Glutamatergic neuron (in vitro differentiated cells): ENCODE measurements around the gene SLC27A1. TPM values are rescaled to one million over a fixed set of nuclear protein-coding genes. Genes with fewer than 3 reads are reported as not detected.

ENCODE experiments used
- DNase-seq: peaks from one replicate; pipeline ENCODE4 v3.0.0; 2022
- H3K27ac Mint-ChIP-seq: one replicate; pipeline ENCODE4 v1.8.0; 2020; ENCODE audit warnings: mild to moderate bottlenecking, mixed read lengths, inconsistent platforms; ENCODE audit not compliant: unreplicated experiment
- H3K27me3 Mint-ChIP-seq: one replicate; pipeline ENCODE4 v1.8.0; 2020; ENCODE audit warnings: mild to moderate bottlenecking, moderate library complexity, mixed read lengths, inconsistent platforms; ENCODE audit not compliant: unreplicated experiment
- H3K36me3 Mint-ChIP-seq: one replicate; pipeline ENCODE4 v1.8.0; 2020; ENCODE audit warnings: mild to moderate bottlenecking, mixed read lengths, inconsistent platforms; ENCODE audit not compliant: unreplicated experiment
- H3K4me1 Mint-ChIP-seq: one replicate; pipeline ENCODE4 v1.8.0; 2020; ENCODE audit warnings: mild to moderate bottlenecking, low read depth, mixed read lengths, inconsistent platforms; ENCODE audit not compliant: unreplicated experiment
- H3K4me3 Mint-ChIP-seq: one replicate; pipeline ENCODE4 v1.8.0; 2020; ENCODE audit warnings: mild to moderate bottlenecking, mixed read lengths, inconsistent platforms; ENCODE audit not compliant: unreplicated experiment
- H3K9me3 Mint-ChIP-seq: one replicate; pipeline ENCODE4 v1.8.0; 2020; ENCODE audit warnings: mild to moderate bottlenecking, moderate library complexity, mixed read lengths, inconsistent platforms; ENCODE audit not compliant: unreplicated experiment
- CTCF ChIP-seq: fragments of 200-600 bp; sonication (generic); IDR thresholded peaks from one replicate; pipeline ENCODE4 v1.5.0; 2021; ENCODE audit not compliant: partially characterized antibody, unreplicated experiment
- total RNA-seq: library from RNA; stranded (reverse); fragmentation: NEBNext Ultra II Directional; extraction: Animal tissue kit (Norgen Biotek cat#: 25700); gene quantifications from one replicate; pipeline ENCODE4 v1.2.1, GENCODE V29; 2021; ENCODE audit not compliant: unreplicated experiment

The SLC27A1 gene
- total RNA-seq, 1 donor from 2014 or later = 16.9 TPM

DNA sequence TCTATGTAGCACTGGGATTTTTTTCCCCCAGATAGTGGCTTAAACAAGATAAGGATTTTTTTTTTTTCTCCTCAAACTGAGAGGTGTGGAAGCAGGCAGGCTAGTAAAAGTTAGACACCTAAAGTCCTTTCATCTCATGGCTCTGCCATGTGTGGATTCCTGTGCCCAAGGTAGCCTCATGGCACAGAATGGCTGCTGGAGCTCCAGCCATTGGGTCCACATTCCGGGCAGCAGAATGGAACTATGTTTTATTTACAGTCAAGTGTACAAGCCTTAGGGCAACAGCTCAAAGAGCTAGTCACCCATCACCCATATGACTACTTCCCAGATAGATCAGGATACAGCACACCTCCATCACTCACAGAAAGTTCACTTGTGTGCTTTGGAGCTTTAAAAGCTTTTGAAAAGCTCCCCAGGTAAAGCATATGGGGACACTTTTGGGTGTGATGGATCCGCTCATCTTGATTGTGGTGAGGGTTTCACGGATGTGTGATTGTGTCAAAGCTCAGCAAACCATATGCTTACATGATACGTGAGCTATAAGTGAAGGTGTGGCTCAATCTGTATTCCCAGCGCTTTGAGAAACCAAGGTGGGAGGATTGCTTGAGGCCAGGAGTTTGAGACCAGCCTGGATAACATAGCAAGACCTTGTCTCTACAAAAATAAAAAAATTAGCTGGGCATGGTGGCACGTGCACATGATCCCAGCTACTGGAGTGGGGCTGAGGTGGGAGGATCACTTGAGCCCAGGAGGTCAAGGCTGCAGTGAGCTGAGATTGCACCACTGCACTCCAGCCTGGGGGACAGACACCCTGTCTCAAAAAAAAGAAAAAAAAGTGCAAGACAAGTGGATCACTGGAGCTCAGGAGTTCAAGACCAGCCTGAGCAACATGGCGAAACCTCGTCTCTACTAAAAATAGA lies 59.2 kb downstream of the SLC27A1 start:
- no peak for DNase-seq
- Mint-ChIP-seq H3K4me3 (no peak overlapping the region), H3K36me3 (peaks cover 7% of the 10 kb centered on the region), H3K9me3 (peaks cover 2% of the 10 kb centered on the region), H3K4me1 (no peaks in the 10 kb centered on the region), H3K27me3 (peaks cover 2% of the 10 kb centered on the region), H3K27ac (no peak overlapping the region)
- no peak for TF ChIP-seq CTCF

GRCh38 chr19:17530586-17530985 lies 60.3 kb downstream of the SLC27A1 start:
- Mint-ChIP-seq H3K27me3 (peaks cover 2% of the 10 kb centered on the region), H3K4me1 (no peaks in the 10 kb centered on the region), H3K27ac (no peak overlapping the region), H3K36me3 (peaks cover 7% of the 10 kb centered on the region), H3K9me3 (peaks cover 2% of the 10 kb centered on the region), H3K4me3 (no peak overlapping the region)
- no peak for DNase-seq
- no peak for TF ChIP-seq CTCF

GRCh38 chr19:17532116-17532515 lies 61.8 kb downstream of the SLC27A1 start:
- DNase-seq = no peak
- TF ChIP-seq CTCF = no peak
- peaks cover 7% of the 10 kb centered on the region for H3K36me3 Mint-ChIP-seq
- peaks cover 2% of the 10 kb centered on the region for H3K9me3 Mint-ChIP-seq
- no peaks in the 10 kb centered on the region for H3K4me1 Mint-ChIP-seq
- H3K4me3 Mint-ChIP-seq = no peak overlapping the region
- H3K27ac Mint-ChIP-seq = no peak overlapping the region
- H3K27me3 Mint-ChIP-seq = peaks cover 4% of the 10 kb centered on the region

GRCh38 chr19:17532557-17532956 lies 62.2 kb downstream of the SLC27A1 start:
- Mint-ChIP-seq H3K4me1 (no peaks in the 10 kb centered on the region), H3K27ac (no peak overlapping the region), H3K27me3 (peaks cover 4% of the 10 kb centered on the region), H3K4me3 (no peak overlapping the region), H3K36me3 (peaks cover 7% of the 10 kb centered on the region), H3K9me3 (peaks cover 2% of the 10 kb centered on the region)
- DNase-seq = no peak
- TF ChIP-seq CTCF = no peak

DNA sequence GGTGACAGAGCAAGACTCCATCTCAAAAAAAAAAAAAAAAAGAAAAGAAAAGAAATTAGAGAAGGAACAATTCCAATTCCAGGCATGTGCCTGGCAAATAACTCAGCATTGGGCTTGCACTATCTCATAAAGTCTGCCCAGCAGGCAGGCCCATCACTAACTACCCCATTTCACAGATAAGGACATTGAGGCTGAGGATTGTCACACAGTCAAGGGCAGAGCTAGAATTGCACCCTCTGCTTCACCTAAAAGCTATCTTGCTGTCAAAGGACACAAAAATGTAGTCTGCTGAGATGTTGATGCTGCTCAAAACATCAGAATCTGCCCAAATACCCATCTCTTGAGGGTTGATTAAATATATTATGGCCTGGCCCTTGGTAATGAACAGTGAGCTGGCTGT lies 64.4 kb downstream of the SLC27A1 start:
- no peaks in the 10 kb centered on the region for H3K4me1 Mint-ChIP-seq
- H3K9me3 Mint-ChIP-seq = peaks cover 2% of the 10 kb centered on the region
- H3K36me3 Mint-ChIP-seq = no peaks in the 10 kb centered on the region
- peaks cover 11% of the 10 kb centered on the region for H3K27me3 Mint-ChIP-seq
- H3K4me3 Mint-ChIP-seq = no peak overlapping the region
- no peak for DNase-seq
- TF ChIP-seq CTCF = no peak
- H3K27ac Mint-ChIP-seq = no peak overlapping the region
